ENCODE measurements around the gene APOB. TPM values are rescaled to one million over a fixed set of nuclear protein-coding genes. Genes with fewer than 3 reads are reported as not detected.

Gene APOB
- total RNA-seq, 1 donor, result under 0.01 TPM

DNA sequence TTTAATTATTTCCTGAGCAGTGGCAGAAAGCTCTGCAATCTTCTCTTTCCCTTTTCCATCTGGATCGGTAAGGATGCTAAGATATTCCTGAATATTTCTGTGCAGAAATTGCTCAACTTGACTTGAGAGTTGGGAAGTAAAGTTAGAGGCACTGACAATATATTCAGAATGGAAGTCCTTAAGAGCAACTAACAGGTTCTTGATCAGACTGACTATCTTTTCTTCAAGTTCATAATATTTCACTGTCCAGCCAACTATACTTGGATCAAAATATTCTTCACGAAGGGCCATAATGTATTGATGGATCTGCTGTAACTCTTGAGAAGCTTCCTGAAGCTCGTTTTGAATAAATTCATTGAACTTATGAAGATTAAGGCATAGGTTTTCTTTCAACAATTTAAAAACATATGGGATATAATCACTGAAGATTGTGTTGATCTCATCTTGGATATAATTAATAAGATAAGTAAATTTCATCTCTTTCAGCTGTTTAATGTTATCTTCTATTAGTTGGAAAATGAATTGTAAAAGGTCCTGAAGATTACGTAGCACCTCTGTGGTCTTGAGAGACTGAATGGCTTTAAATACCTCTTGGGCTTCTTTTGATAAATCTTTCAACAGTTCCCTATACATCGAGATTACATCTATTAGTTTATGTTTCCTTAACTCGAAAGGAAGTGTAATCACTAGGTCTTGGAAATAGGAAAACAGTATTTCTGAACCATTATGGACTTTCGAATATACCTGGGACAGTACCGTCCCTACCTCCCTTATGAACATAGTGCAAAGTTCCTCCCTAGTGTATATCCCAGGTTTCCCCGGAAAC, 41.7 kb downstream of the APOB start:
- H3K4me3 ChIP-seq (ENCODE audit: low read depth, low read length), result no peak overlapping the region
- no peak for DNase-seq (ENCODE audit: low read depth)
- TF ChIP-seq, protein P1, sequence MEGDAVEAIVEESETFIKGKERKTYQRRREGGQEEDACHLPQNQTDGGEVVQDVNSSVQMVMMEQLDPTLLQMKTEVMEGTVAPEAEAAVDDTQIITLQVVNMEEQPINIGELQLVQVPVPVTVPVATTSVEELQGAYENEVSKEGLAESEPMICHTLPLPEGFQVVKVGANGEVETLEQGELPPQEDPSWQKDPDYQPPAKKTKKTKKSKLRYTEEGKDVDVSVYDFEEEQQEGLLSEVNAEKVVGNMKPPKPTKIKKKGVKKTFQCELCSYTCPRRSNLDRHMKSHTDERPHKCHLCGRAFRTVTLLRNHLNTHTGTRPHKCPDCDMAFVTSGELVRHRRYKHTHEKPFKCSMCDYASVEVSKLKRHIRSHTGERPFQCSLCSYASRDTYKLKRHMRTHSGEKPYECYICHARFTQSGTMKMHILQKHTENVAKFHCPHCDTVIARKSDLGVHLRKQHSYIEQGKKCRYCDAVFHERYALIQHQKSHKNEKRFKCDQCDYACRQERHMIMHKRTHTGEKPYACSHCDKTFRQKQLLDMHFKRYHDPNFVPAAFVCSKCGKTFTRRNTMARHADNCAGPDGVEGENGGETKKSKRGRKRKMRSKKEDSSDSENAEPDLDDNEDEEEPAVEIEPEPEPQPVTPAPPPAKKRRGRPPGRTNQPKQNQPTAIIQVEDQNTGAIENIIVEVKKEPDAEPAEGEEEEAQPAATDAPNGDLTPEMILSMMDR (IDR thresholded peaks at IDR 0.05; ENCODE audit: insufficient read depth, low read depth, low read length), result no peak

DNA sequence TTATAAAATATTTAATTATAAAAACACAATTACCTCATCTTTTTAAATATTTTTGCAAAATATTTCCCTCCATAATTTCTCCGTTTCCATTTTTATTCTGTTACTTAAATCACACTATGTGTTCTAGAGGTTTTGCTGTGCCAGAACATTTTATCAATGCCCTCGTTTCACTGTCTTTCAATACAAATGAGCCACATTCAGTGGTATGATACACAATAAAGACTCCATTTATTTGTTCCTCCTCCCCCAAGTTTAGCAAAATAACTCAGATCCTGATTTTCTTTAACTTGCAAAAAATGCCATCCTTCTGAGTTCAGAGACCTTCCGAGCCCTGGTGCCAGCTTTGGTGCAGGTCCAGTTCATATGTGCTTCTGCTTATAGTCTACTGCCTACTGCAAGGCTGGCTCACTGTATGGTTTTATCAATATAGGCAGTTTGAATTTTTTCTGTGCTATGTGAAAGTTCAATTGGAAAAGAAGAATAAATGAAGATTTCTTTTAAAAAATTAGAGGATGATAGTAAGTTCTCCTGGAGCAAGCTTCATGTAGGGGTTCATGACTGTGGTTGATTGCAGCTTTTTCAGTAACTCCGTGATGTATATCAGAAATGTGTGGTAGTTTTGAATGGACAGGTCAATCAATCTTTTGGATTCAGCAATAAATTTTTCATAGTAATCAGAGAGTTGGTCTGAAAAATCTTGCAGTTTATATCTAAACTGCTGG, 42.5 kb downstream of the APOB start:
- no peak for DNase-seq (ENCODE audit: low read depth)
- TF ChIP-seq, protein P1 (IDR thresholded peaks at IDR 0.05; ENCODE audit: insufficient read depth, low read depth, low read length), result no peak
- no peak overlapping the region for H3K4me3 ChIP-seq (ENCODE audit: low read depth, low read length)

DNA sequence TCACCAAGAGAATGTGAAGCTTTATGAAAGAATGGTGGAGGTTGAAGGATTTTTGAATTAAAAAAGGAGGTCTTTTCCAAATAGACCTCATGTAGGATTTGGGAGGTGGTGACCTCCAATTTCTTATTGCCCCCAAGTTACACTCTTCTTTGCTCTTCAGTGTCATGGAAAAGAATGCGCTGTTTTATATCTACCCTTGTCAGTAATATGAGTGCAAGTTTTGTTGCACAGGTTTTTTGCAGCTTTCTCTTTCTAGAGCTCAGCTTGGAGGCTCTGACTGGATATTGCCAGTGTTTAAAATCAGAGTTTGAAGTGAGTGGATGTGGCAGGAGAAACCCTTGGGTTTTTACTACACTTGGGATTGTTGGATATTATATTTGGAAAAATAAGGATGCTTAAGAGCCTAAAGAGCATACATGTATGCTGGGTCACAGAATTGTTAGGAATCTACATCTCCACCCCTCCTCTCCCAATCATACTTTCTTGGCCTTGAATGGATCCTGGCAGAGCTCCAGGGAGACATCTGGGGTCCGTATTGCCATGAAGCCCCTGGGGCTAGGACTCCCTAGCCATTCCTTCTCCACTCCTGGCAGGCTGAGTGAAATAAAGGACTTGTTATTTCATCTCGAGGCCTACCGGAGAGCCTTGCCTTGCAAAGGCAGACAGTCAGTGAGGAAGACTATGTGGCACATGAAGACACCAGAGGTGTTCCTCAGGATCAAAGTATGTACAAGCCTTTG, 43.8 kb downstream of the APOB start:
- no peak for DNase-seq (ENCODE audit: low read depth)
- TF ChIP-seq, protein P1 (IDR thresholded peaks at IDR 0.05; ENCODE audit: insufficient read depth, low read depth, low read length), result no peak

DNA sequence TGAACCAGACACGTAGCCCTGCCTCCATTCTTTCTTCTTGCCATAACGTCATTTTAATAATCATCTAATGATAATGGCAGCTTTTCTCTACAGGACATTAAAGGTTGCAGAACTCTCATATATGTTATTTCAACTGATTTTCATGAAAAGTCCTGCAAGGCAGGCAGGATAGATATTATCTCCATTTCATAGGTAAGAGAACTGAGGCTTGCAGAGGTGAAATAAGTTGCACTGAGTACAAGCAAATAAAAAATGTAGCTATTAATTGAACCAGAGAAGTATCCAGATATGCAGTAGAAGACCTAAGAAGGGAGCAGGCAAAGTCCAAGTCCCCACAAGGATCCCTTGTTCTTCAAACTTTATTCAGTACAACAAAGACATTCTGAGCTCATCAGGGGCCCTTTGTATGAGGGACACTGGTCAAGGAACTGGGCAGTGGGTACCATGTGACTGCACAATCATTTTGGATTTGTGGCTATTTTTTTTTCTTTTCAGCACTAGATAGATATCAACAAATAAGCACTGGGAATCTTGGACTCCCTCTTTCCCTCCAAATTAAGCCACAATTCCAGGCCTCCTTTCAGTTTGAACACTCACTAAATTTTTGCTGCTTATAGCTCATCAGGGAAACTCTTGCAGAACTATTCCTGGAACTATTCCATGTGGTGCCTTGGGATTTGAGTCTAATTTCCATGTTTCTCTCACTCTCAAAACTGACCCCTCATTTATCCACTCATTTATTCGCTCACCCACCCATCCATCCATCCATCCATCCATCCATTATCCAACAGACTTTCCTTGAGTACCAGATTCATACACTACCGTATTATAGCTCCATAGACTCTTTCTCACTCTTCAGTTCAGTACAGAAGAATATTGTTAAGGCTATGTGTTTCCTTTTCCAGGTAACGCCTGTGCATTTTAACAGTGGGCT, 44.6 kb downstream of the APOB start:
- no peak overlapping the region for H3K4me3 ChIP-seq (ENCODE audit: low read depth, low read length)
- no peak for DNase-seq (ENCODE audit: low read depth)
- TF ChIP-seq, protein P1 (IDR thresholded peaks at IDR 0.05; ENCODE audit: insufficient read depth, low read depth, low read length), result no peak

More for the DNA sequence above, 43.8 kb downstream of the APOB start:
- H3K4me3 ChIP-seq (ENCODE audit: low read depth, low read length), result no peak overlapping the region

DNA sequence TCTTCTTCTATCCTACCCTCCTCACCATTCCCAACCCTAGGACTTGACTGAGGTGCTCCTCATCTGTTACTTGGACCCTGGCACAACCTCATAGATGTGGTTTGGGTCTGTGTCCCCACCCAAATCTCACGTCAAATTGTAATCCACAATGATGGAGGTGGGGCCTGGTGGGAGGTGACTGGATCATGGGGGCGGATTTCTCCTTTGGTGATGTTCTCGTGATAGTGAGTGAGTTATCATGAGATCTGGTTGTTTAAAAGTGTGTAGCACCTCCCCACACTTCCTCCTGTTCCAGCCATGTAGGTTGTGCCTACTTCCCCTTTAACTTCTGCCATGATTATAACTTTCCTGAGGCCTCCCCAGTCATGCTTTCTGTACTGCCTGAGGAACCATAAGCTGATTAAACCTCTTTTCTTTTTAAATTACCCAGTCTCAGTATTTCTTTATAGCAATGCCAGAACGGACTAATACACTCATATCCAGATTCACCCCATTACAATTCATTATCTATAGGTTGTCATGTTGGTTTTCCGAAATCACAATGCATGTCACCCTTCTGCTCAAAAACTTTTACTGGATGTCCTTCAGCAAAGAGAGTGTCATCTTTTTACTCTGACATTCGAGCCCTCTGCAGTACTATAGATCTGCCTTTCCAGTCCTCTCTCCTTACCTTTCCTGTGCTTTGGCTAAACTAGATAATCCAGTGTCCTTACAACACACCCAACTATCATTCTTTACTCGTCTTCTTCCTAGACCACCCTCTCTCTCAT, 45.7 kb downstream of the APOB start:
- TF ChIP-seq, protein P1 (IDR thresholded peaks at IDR 0.05; ENCODE audit: insufficient read depth, low read depth, low read length), result no peak
- no peak overlapping the region for H3K4me3 ChIP-seq (ENCODE audit: low read depth, low read length)
- DNase-seq (ENCODE audit: low read depth), result no peak
